VCaP (cell line): ENCODE results near the gene CYGB.
A peak's percentile ranks its signal among the peaks of the same experiment; 100 is the strongest.
"Not testable (repeated sequence)": the region's sequence is repeated elsewhere in the genome, so short reads cannot be mapped to it uniquely, and the experiment has no call there.

Experiments used
- H3K27ac ChIP-seq: fragments of 450-650 bp; 2 replicates; pipeline ENCODE4 v1.5.1; 2017
- CTCF ChIP-seq: fragments of 450-650 bp; conservative IDR thresholded peaks from 2 replicates; pipeline ENCODE4 v1.5.1; 2017; ENCODE audit warnings: mild to moderate bottlenecking, moderate library complexity

Gene CYGB

GRCh38 chr17:76513306-76513692 lies 24.2 kb downstream of the CYGB start:
- H3K27ac ChIP-seq: no peak overlapping the region
- no peak for TF ChIP-seq CTCF

GRCh38 chr17:76512366-76513305 lies 24.9 kb downstream of the CYGB start:
- no peak overlapping the region for H3K27ac ChIP-seq
- TF ChIP-seq CTCF: no peak

- no peak for TF ChIP-seq CTCF
- H3K27ac ChIP-seq: no peak overlapping the region
Measured at GRCh38 chr17:76511668-76512365, 25.7 kb downstream of the CYGB start.

- TF ChIP-seq CTCF: no peak
- H3K27ac ChIP-seq: no peak overlapping the region
Measured at GRCh38 chr17:76510831-76511244, 26.7 kb downstream of the CYGB start.

- not testable (repeated sequence) for H3K27ac ChIP-seq
Measured at GRCh38 chr17:76508472-76509063, 28.9 kb downstream of the CYGB start.

GRCh38 chr17:76506408-76507345 lies 30.8 kb downstream of the CYGB start:
- peak overlapping the region; percentile 22; the same call in 1 of the 2 replicates for H3K27ac ChIP-seq
- peak; percentile 94 for TF ChIP-seq CTCF

GRCh38 chr17:76504117-76504516 lies 33.4 kb downstream of the CYGB start:
- no peak overlapping the region for H3K27ac ChIP-seq
- no peak for TF ChIP-seq CTCF
